Adrenal gland (tissue), 12 donors: ENCODE results near the gene SIPA1L2. TPM values are rescaled to one million over a fixed set of nuclear protein-coding genes. Genes with fewer than 3 reads are reported as not detected.
A peak's percentile ranks its signal among the peaks of the same experiment; 100 is the strongest.

Experiments
- DNase-seq, 7 donors: peaks; one replicate each; pipeline ENCODE4 v3.0.0-alpha.2; 2019 to 2020
- H3K27ac ChIP-seq, 5 donors: fragments of 200-600 bp; sonication (generic) in 4 of 5; 1 replicate in 3 of 5; 2 replicates in 2 of 5; pipeline versions ENCODE4 v1.5.1 to v1.8.0; 2016 to 2020; ENCODE audit warnings: mild to moderate bottlenecking in 1 of 5
- H3K27me3 ChIP-seq: fragments of 200-600 bp; 2 replicates; pipeline ENCODE4 v1.8.0; 2021
- H3K36me3 ChIP-seq, 2 donors: fragments of 200-600 bp; replicated peaks in 1 of 2; 1 replicate in 1 of 2; 2 replicates in 1 of 2; pipeline versions ENCODE4 v1.5.1 to v1.8.0; 2018 to 2022
- H3K4me1 ChIP-seq, 2 donors: fragments of 200-600 bp; replicated peaks in 1 of 2; 1 replicate in 1 of 2; 2 replicates in 1 of 2; pipeline versions ENCODE4 v1.5.1 to v1.8.0; 2018 to 2021
- H3K4me3 ChIP-seq, 4 donors: fragments of 200-600 bp; sonication (generic) in 3 of 4; one replicate each; pipeline ENCODE4 v1.5.1; 2016 to 2018
- H3K9me3 ChIP-seq, 3 donors: fragments of 200-600 bp; sonication (generic) in 1 of 3; replicated peaks in 1 of 3; 1 replicate in 2 of 3; 2 replicates in 1 of 3; pipeline versions ENCODE4 v1.5.1 to v1.8.0; 2016 to 2021
- POLR2A ChIP-seq, 2 donors: fragments of 450-650 bp; IDR thresholded peaks; one replicate each; pipeline ENCODE4 v1.6.1; 2017; ENCODE audit warnings: antibody characterized with exemption in 2 of 2, mild to moderate bottlenecking in 2 of 2, moderate library complexity in 1 of 2
- whole genome bisulfite sequencing, 4 donors: extraction: QIAGEN DNeasy Blood & Tissue Kit in 2 of 4; methylation state at CpG; one replicate each; pipeline versions ENCODE4 v1.1.5 to v1.1.7; 2013 to 2017; 5-methylcytosine and 5-hydroxymethylcytosine counted together
- intact Hi-C, 2 donors: fragments of 100-400 bp; cut with DNase I; formaldehyde crosslinking; loops; one replicate each; pipeline versions ENCODE4 v1.14.1 to v1.15.0; 2022 to 2023
- polyA plus RNA-seq, 3 donors: library from polyadenylated mRNA; stranded (reverse); fragments of 200-250 nt in 2 of 3; fragments of 350-450 nt in 1 of 3; fragmentation: Illumina TruSeq in 1 of 3; extraction: RNeasy Lipid Tissue Mini Kit (QIAGEN cat#74804) in 1 of 3; gene quantifications; one replicate each; pipeline ENCODE4 v1.2.3, GENCODE V29; 2013 to 2014
- total RNA-seq, 9 donors: library from RNA; depleted of rRNA in 4 of 9; stranded (reverse); fragments of >200 nt in 4 of 9; fragments of 120-200 nt in 1 of 9; fragmentation: NEBNext Ultra II Directional in 1 of 9; extraction: Animal tissue kit (Norgen Biotek cat#: 25700) in 1 of 9; gene quantifications; one replicate each; pipeline versions ENCODE4 v1.1.0 to v1.2.4, GENCODE V29; 2013 to 2023
- TF ChIP-seq, protein P1 (sequence below), 6 experiments: fragments of 450-650 bp in 4 of 6; fragments of 200-600 bp in 2 of 6; sonication (generic) in 1 of 6; IDR thresholded peaks; 1 replicate in 5 of 6; 2 replicates in 1 of 6; pipeline versions ENCODE4 v1.5.1 to v1.8.0; 2016 to 2021; ENCODE audit warnings: antibody characterized with exemption in 6 of 6, mild to moderate bottlenecking in 2 of 6, moderate library complexity in 1 of 6
- donor health status: healthy with polysubstance abuse.
- donor health status: Bipolar disorder and iron deficiency.
- donor health status: DM: yes; HTN: yes; CAD: no.
- donor health status: DM: no; HTN: no; CAD: no.
- donor health status: DM: no; HTN: no; CAD: no.
- donor health status: DM: yes; HTN: yes; CAD: no.

SIPA1L2 gene
- total and polyA plus RNA-seq, 12 donors = 5.5 to 15.9 (median 10.6) TPM

DNA sequence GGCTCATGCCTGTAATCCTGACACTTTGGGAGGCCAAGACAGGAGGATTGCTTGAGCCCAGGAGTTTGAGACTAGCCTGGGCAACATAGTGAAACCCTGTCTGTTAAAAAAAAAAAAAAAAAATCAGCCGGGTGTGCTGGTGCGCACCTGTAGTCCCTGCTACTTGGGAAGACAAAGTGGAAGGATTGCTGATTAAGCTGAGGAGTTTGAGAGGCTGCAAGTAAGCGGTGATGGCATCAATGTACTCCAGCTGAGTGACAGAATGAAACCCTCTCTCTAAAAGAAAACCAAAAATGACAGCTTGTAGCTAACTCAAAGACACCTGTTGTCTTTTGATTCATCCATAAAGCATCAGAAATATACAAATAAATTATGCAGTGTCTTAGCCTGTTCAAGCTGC is 31.8 kb downstream of the SIPA1L2 start:
- Histone ChIP-seq H3K27ac (no peak overlapping the region), H3K4me3 (no peak overlapping the region), H3K36me3 (no peaks in the 10 kb centered on the region), H3K4me1 (peaks cover 0 to 27% of the 10 kb centered on the region in 2 donors), H3K9me3 (no peaks in the 10 kb centered on the region), H3K27me3 (no peaks in the 10 kb centered on the region)
- no peak for DNase-seq
- intact Hi-C loops = no loop called here
- TF ChIP-seq, protein P1, sequence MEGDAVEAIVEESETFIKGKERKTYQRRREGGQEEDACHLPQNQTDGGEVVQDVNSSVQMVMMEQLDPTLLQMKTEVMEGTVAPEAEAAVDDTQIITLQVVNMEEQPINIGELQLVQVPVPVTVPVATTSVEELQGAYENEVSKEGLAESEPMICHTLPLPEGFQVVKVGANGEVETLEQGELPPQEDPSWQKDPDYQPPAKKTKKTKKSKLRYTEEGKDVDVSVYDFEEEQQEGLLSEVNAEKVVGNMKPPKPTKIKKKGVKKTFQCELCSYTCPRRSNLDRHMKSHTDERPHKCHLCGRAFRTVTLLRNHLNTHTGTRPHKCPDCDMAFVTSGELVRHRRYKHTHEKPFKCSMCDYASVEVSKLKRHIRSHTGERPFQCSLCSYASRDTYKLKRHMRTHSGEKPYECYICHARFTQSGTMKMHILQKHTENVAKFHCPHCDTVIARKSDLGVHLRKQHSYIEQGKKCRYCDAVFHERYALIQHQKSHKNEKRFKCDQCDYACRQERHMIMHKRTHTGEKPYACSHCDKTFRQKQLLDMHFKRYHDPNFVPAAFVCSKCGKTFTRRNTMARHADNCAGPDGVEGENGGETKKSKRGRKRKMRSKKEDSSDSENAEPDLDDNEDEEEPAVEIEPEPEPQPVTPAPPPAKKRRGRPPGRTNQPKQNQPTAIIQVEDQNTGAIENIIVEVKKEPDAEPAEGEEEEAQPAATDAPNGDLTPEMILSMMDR (IDR thresholded peaks at IDR 0.05) = no peak
- WGBS, 4 donors = 95 to 98% (median 97%) methylated on average over 3 of the region's 3 CpGs

DNA sequence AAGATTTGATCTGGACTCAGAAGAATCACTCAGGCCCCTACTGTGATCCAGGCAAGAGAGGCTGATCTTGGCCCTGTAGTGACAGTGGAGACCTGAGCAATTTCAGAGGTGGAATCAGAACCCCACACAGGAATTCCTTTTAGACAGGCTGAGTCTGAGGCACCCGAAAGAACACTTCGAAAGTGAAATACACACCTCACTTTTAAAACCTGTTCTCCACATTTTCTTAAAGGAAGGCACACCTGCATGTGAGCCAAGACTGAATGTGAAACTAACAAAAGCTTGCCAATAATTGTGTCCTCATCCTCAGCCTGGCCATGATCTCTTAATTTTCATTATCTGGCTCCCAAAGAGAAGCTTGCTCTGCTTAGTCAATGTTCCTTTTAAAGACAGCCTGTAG is 32.2 kb downstream of the SIPA1L2 start:
- no peak for TF ChIP-seq POLR2A (IDR thresholded peaks at IDR 0.05)
- TF ChIP-seq, protein P1 (IDR thresholded peaks at IDR 0.05) = no peak
- Histone ChIP-seq H3K27ac (peak overlapping the region in 1 of 5 donors; percentile 57), H3K36me3 (no peaks in the 10 kb centered on the region), H3K9me3 (no peaks in the 10 kb centered on the region), H3K4me3 (no peak overlapping the region), H3K27me3 (no peaks in the 10 kb centered on the region), H3K4me1 (peaks cover 0 to 27% of the 10 kb centered on the region in 2 donors)
- peak in 2 of 7 donors; percentile 16 to 27 for DNase-seq
- 88 to 94% (median 91%) methylated on average over 2 of the region's 2 CpGs for WGBS, 4 donors
- intact Hi-C loops = no loop called here

DNA sequence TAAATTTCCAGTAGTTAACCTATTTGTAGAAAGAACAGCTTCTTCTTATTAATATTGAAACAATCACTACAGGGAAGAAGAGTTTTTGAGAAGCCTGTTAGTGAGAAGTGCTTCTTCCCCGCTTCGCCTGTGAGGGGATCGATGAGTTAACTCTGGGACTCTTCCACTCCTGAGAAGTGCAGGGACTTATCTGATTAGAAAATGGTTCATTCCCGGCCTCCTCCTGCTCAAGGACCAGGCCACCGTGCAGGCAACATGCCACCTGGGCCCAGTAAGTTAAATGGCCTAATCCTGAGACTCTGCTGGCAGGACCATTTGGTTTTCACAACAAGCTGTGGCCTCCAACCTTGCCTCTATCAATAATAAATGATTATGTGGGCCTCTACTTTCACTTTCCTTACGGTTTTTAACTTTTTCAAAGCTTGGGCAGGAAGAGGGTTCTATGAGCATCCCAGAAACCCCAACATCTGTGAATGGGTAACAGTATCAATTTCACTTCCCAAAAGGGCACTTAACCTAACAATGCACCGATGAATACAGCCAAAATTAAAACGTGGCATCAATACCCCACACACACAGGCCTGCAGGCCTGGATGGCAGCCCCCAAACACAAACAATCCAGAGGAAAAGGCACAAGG is 33.1 kb downstream of the SIPA1L2 start:
- Histone ChIP-seq H3K4me3 (peak overlapping the region in 1 of 4 donors; percentile 27), H3K36me3 (no peaks in the 10 kb centered on the region), H3K4me1 (peaks cover 0 to 27% of the 10 kb centered on the region in 2 donors), H3K27ac (peak overlapping the region in 3 of 5 donors; percentile 13 to 66 (median 15)), H3K9me3 (no peaks in the 10 kb centered on the region), H3K27me3 (no peaks in the 10 kb centered on the region)
- WGBS, 4 donors = 37 to 46% (median 43%) methylated on average over 8 of the region's 8 CpGs
- intact Hi-C loops = no loop called here
- DNase-seq = peak; percentile 68 to 91 (median 77)
- TF ChIP-seq POLR2A (IDR thresholded peaks at IDR 0.05) = no peak
- TF ChIP-seq, protein P1 (IDR thresholded peaks at IDR 0.05) = no peak

DNA sequence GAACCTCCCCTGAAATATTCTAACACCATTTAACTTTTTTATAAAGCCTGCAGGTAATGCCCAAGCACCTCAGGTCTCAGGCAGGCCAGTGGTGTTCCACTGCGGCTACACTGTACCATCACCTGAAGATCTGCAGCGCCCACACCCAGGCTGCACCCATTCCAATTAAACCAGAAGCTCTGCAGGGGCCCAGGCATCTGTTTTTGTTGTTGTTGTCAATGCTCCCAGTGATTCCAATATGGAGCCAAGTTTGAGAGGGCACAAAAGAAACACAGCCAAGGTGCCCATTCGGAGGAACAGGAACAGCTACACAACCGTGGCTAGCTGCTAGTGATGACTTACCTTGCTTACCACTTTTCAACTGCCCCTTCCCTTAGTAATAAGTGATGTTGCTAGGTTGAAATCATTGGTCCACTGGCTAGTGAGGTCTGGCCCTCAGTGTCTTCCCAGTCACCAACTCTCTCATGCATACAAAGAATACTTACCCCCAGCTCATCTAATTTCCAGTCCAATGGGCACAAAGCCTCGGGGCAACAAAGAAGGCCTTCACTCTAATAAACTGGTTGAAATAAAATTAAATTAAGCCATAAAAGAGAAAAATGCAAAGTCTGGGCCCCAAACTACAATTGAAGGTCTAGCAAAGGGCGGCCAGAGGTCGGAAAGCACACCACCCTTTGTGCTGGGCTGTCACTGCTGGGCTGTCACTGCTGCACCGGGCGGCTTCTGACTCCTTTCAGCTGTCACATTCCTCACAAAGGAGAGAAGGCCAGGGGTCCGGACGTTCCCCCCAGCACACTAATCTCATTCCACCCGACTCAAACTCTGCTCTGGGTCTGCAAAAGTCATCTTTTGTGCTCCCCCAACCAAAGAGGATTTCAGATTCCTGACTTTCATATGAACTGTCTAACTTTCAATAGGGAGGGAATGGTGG is 34.9 kb downstream of the SIPA1L2 start:
- peaks cover 0 to 23% of the 10 kb centered on the region in 2 donors for H3K4me1 ChIP-seq
- no peaks in the 10 kb centered on the region for H3K36me3 ChIP-seq
- no peak overlapping the region for H3K27ac ChIP-seq

More for the DNA sequence above, 34.9 kb downstream of the SIPA1L2 start:
- no peak for TF ChIP-seq POLR2A (IDR thresholded peaks at IDR 0.05)
- TF ChIP-seq, protein P1 (IDR thresholded peaks at IDR 0.05) = no peak
- no peak for DNase-seq
- Histone ChIP-seq H3K9me3 (no peaks in the 10 kb centered on the region), H3K27me3 (no peaks in the 10 kb centered on the region), H3K4me3 (no peak overlapping the region)
- intact Hi-C loops = no loop called here
- 84 to 95% (median 91%) methylated on average over 10 to 12 of the region's 12 CpGs for WGBS, 4 donors
